Activated T-cell treated with anti-CD3 and anti-CD28 coated beads, Interleukin-2, amount 50 U/mL, for 4 hours (primary cell): ENCODE data around the gene CXCL9. TPM values are rescaled to one million over a fixed set of nuclear protein-coding genes. Genes with fewer than 3 reads are reported as not detected.
"Not testable (repeated sequence)": the region's sequence is repeated elsewhere in the genome, so short reads cannot be mapped to it uniquely, and the experiment has no call there.

ENCODE experiments used
- ATAC-seq, 2 donors: fragments of 200-7000 bp; cut with Tn5 transposase; one replicate each; pipeline ENCODE4 v1.10.0; 2021
- DNase-seq: peaks from one replicate; pipeline ENCODE4 v3.0.0-alpha.2; 2020
- H3K27me3 Mint-ChIP-seq: one replicate; pipeline ENCODE4 v1.8.0; 2021; ENCODE audit warnings: low read depth, mixed read lengths
- H3K36me3 Mint-ChIP-seq: one replicate; pipeline ENCODE4 v1.8.0; 2022; ENCODE audit warnings: mixed read lengths; ENCODE audit not compliant: insufficient read depth
- H3K4me1 Mint-ChIP-seq: one replicate; pipeline ENCODE4 v1.8.0; 2021; ENCODE audit warnings: low read depth, mixed read lengths
- H3K4me3 Mint-ChIP-seq: one replicate; pipeline ENCODE4 v1.8.0; 2021; ENCODE audit warnings: mild to moderate bottlenecking, moderate library complexity, mixed read lengths
- H3K9me3 Mint-ChIP-seq: one replicate; pipeline ENCODE4 v1.8.0; 2021; ENCODE audit warnings: mixed read lengths
- total RNA-seq, 3 donors: library from RNA; stranded (reverse); gene quantifications; one replicate each; pipeline ENCODE4 v1.2.1, GENCODE V29; 2021

Gene CXCL9
- total RNA-seq, result 10 to 100 TPM; 13.0 to 65.1 (median 15.1) TPM

GRCh38 chr4:76007089-76007862 is at the start of gene CXCL9:
Gene CXCL9 (minus strand): TSS chr4:76007509. CDS start chr4:76007449, 60 bp downstream.
- peak within 1 kb of the TSS; percentile 40 for H3K4me3 Mint-ChIP-seq
- DNase-seq (no peak), ATAC-seq (no peak)
- no peaks in the 10 kb centered on the region for H3K4me1 Mint-ChIP-seq
- H3K36me3 Mint-ChIP-seq, result no peaks in the 10 kb centered on the region
- H3K9me3 Mint-ChIP-seq, result no peaks in the 10 kb centered on the region
- peaks cover 10% of the 10 kb centered on the region for H3K27me3 Mint-ChIP-seq

- Mint-ChIP-seq H3K36me3 (no peaks in the 10 kb centered on the region), H3K9me3 (no peaks in the 10 kb centered on the region), H3K27me3 (peaks cover 6% of the 10 kb centered on the region), H3K4me3 (no peak overlapping the region), H3K4me1 (peaks cover 32% of the 10 kb centered on the region)
- DNase-seq, result no peak
- ATAC-seq, result no peak
These were observed 48.1 kb upstream of the CXCL9 start for GRCh38 chr4:76055421-76055820.

- Mint-ChIP-seq H3K36me3 (no peaks in the 10 kb centered on the region), H3K27me3 (peaks cover 6% of the 10 kb centered on the region), H3K4me1 (peaks cover 28% of the 10 kb centered on the region), H3K9me3 (no peaks in the 10 kb centered on the region), H3K4me3 (no peak overlapping the region)
- peak; percentile 67 to 74 for ATAC-seq
- DNase-seq, result no peak
These were observed 47.7 kb upstream of the CXCL9 start for GRCh38 chr4:76055016-76055415.

GRCh38 chr4:76053730-76054129 is 46.4 kb upstream of the CXCL9 start:
- Mint-ChIP-seq H3K9me3 (no peaks in the 10 kb centered on the region), H3K4me1 (peaks cover 17% of the 10 kb centered on the region), H3K36me3 (no peaks in the 10 kb centered on the region), H3K27me3 (peaks cover 6% of the 10 kb centered on the region), H3K4me3 (no peak overlapping the region)
- no peak for DNase-seq
- ATAC-seq, result no peak

GRCh38 chr4:76050560-76051050 is 43.3 kb upstream of the CXCL9 start:
- not testable (repeated sequence) for H3K4me3 Mint-ChIP-seq, H3K9me3 Mint-ChIP-seq, ATAC-seq, DNase-seq, H3K4me1 Mint-ChIP-seq, H3K36me3 Mint-ChIP-seq
- H3K27me3 Mint-ChIP-seq, result peaks cover 10% of the 10 kb centered on the region

GRCh38 chr4:76049860-76050416 is 42.6 kb upstream of the CXCL9 start:
- H3K4me1 Mint-ChIP-seq, H3K9me3 Mint-ChIP-seq, H3K27me3 Mint-ChIP-seq, H3K4me3 Mint-ChIP-seq, DNase-seq, H3K36me3 Mint-ChIP-seq, ATAC-seq: not testable (repeated sequence)

- not testable (repeated sequence) for DNase-seq, ATAC-seq, H3K27me3 Mint-ChIP-seq, H3K36me3 Mint-ChIP-seq, H3K9me3 Mint-ChIP-seq, H3K4me3 Mint-ChIP-seq
- peaks cover 12% of the 10 kb centered on the region for H3K4me1 Mint-ChIP-seq
These were observed 37.4 kb upstream of the CXCL9 start for GRCh38 chr4:76044686-76045085.

GRCh38 chr4:76043306-76043705 is 36.0 kb upstream of the CXCL9 start:
- H3K27me3 Mint-ChIP-seq, H3K36me3 Mint-ChIP-seq, DNase-seq, H3K4me3 Mint-ChIP-seq, ATAC-seq, H3K9me3 Mint-ChIP-seq: not testable (repeated sequence)
- H3K4me1 Mint-ChIP-seq, result peaks cover 12% of the 10 kb centered on the region

- H3K36me3 Mint-ChIP-seq, H3K9me3 Mint-ChIP-seq, DNase-seq, H3K27me3 Mint-ChIP-seq: not testable (repeated sequence)
- Mint-ChIP-seq H3K4me1 (peaks cover 12% of the 10 kb centered on the region), H3K4me3 (peak overlapping the region; percentile 66)
- peak; percentile 80 to 90 for ATAC-seq
These were observed 35.1 kb upstream of the CXCL9 start for GRCh38 chr4:76042241-76042998.

GRCh38 chr4:76036855-76037254 is 29.5 kb upstream of the CXCL9 start:
- no peaks in the 10 kb centered on the region for H3K9me3 Mint-ChIP-seq
- no peak for ATAC-seq
- no peaks in the 10 kb centered on the region for H3K36me3 Mint-ChIP-seq

GRCh38 chr4:76035799-76036380 is 28.6 kb upstream of the CXCL9 start, which contains the start of gene CXCL11:
Gene CXCL11 (minus strand): TSS chr4:76036070. CDS start chr4:76035987, 83 bp downstream.
- DNase-seq (no peak), ATAC-seq (no peak)
- Mint-ChIP-seq H3K27me3 (peaks cover 4% of the 10 kb centered on the region), H3K9me3 (no peaks in the 10 kb centered on the region), H3K4me1 (no peaks in the 10 kb centered on the region), H3K36me3 (no peaks in the 10 kb centered on the region), H3K4me3 (no peak within 1 kb of the TSS)

More at GRCh38 chr4:76036855-76037254, 29.5 kb upstream of the CXCL9 start:
- Mint-ChIP-seq H3K4me1 (peaks cover 3% of the 10 kb centered on the region), H3K27me3 (peaks cover 4% of the 10 kb centered on the region), H3K4me3 (no peak overlapping the region)
- no peak for DNase-seq

- Mint-ChIP-seq H3K4me1 (no peaks in the 10 kb centered on the region), H3K4me3 (no peak overlapping the region), H3K9me3 (no peaks in the 10 kb centered on the region), H3K36me3 (no peaks in the 10 kb centered on the region), H3K27me3 (no peaks in the 10 kb centered on the region)
- no peak for ATAC-seq
- no peak for DNase-seq
These were observed 27.8 kb upstream of the CXCL9 start for GRCh38 chr4:76035141-76035540.

- Mint-ChIP-seq H3K27me3 (no peaks in the 10 kb centered on the region), H3K36me3 (no peaks in the 10 kb centered on the region)
These were observed 22.0 kb upstream of the CXCL9 start for GRCh38 chr4:76029300-76029699.

GRCh38 chr4:76028350-76028765 is 21.0 kb upstream of the CXCL9 start:
- H3K27me3 Mint-ChIP-seq, result no peaks in the 10 kb centered on the region
- H3K4me3 Mint-ChIP-seq, result peak overlapping the region; percentile 14
- no peaks in the 10 kb centered on the region for H3K36me3 Mint-ChIP-seq
- H3K4me1 Mint-ChIP-seq, result peaks cover 26% of the 10 kb centered on the region
- ATAC-seq (peak in 1 of 2 donors; percentile 45), DNase-seq (no peak)
- no peaks in the 10 kb centered on the region for H3K9me3 Mint-ChIP-seq

More at GRCh38 chr4:76029300-76029699, 22.0 kb upstream of the CXCL9 start:
- Mint-ChIP-seq H3K4me3 (no peak overlapping the region), H3K4me1 (peaks cover 16% of the 10 kb centered on the region), H3K9me3 (no peaks in the 10 kb centered on the region)
- ATAC-seq, result no peak
- no peak for DNase-seq
